ENCODE data around the gene KPNA3.

The KPNA3 gene

GRCh38 chr13:49670828-49671227 is 121.7 kb downstream of the KPNA3 start:
- DNase-seq = no peak

GRCh38 chr13:49669735-49670309 is 122.7 kb downstream of the KPNA3 start:
- no peak for DNase-seq

- DNase-seq = no peak
Observed at GRCh38 chr13:49667773-49668172, 124.7 kb downstream of the KPNA3 start.

- no peak for DNase-seq
Observed at GRCh38 chr13:49664606-49665005, 127.9 kb downstream of the KPNA3 start.

- DNase-seq = no peak
Observed at GRCh38 chr13:49657241-49657641, 135.2 kb downstream of the KPNA3 start.

- no peak for DNase-seq
Observed at GRCh38 chr13:49655906-49656305, 136.6 kb downstream of the KPNA3 start.

- DNase-seq = no peak
Observed at GRCh38 chr13:49654011-49654410, 138.5 kb downstream of the KPNA3 start.

- DNase-seq = no peak
Observed at GRCh38 chr13:49653478-49653877, 139.0 kb downstream of the KPNA3 start.

GRCh38 chr13:49652355-49653305 is 139.9 kb downstream of the KPNA3 start:
- DNase-seq = no peak

GRCh38 chr13:49651570-49652354 is 140.7 kb downstream of the KPNA3 start:
- DNase-seq = no peak

- no peak for DNase-seq
Observed at GRCh38 chr13:49649963-49650312, 142.5 kb downstream of the KPNA3 start.
